Epidermal melanocyte (primary cell): Measurements from ENCODE around the gene EEF1G.

Experiments used
- DNase-seq: peaks from one replicate; pipeline ENCODE4 v3.0.0; 2011; ENCODE audit warnings: low spot score; ENCODE audit not compliant: insufficient read length

The EEF1G gene

GRCh38 chr11:62540804-62541701 is 32.6 kb downstream of the EEF1G start:
- DNase-seq: no peak

- DNase-seq: no peak
Observed at GRCh38 chr11:62539238-62539925, 34.3 kb downstream of the EEF1G start.

DNA sequence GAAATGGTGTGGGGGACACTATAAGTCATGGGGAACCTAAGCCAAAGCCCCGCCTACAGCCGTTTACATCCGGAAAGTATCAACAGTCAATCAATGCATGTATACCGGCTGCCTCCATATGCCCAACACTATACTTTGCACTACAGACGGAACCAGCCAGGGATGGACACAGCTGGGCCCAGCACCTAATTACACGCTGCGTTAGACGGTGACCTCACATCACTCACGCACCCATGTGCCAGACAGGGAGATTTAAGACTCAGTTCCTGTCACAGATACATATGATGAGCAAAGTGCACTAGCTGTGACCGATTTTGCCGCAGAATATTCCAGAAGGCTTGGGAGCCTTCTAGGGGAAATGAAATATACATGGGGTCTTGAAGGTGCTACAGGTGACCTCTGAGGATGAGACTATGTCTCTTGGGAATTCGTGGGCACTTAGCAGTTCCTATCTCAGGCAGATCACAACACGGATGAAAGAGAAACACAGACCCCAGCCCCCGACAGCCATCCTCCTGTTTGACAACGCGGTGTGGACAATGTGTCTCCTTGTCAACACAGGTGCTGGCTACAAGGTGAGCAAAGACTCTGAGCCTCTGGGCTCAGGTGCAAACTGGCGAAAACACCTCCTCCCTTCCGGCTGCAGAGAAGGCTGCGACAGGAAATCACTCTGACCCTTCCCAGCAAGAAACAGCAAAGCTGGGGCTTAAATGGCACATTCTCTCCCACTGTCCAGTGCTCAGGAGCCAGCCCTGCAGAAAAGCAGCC is 35.0 kb downstream of the EEF1G start:
- DNase-seq: no peak

DNA sequence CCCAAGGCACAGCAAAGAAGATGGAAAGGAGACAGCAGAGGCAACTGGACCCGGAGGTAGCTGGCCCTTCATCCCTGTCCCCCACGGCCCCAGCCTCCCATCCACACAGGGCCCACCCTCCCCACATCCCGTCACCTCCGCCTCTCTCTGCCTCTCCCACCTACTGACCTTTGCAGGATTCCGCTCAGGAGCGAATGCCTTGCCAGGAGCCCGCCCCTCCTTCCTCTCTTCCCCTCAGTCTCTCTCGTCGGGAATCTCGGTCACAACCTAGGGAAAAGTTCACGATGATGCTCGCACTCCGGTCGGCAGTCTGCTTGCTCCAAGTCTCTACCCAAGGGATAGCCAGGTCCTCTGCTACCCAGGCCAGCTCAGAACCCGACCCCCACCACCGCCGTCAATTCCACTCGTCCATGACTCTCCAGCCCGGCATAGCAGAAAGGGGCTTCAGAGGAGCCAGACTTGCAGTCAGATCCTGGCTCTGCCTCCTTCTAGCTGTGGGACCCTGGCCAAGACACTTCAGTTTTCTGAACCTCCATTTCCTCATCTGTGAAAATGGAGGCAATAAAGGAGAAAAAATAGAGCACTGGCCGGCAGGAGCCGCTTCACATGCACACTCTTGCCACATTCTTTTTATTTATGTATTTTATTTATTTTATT is 37.3 kb downstream of the EEF1G start:
- DNase-seq: no peak

- DNase-seq: no peak
Observed at GRCh38 chr11:62535802-62536201, 37.9 kb downstream of the EEF1G start.

GRCh38 chr11:62534779-62535545 is 38.7 kb downstream of the EEF1G start:
- no peak for DNase-seq

DNA sequence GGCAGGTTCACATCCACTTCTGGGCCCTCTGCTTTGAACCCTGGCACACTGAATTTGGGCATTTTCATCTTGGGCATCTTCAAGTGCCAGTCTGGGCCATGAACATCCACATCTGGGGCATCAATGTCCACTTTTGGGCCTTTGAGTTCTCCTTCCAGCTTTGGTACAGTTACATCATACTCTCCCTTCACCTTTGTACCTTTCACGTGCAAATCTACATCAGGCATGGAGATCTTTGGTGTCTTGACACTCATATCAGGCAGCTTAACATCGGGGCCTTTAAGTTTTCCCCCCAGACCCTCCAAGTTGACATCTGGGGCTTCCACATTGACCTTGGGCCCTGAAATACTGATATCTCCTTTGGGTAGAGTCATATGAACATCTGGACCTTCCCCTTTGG is 41.6 kb downstream of the EEF1G start:
- DNase-seq: no peak

DNA sequence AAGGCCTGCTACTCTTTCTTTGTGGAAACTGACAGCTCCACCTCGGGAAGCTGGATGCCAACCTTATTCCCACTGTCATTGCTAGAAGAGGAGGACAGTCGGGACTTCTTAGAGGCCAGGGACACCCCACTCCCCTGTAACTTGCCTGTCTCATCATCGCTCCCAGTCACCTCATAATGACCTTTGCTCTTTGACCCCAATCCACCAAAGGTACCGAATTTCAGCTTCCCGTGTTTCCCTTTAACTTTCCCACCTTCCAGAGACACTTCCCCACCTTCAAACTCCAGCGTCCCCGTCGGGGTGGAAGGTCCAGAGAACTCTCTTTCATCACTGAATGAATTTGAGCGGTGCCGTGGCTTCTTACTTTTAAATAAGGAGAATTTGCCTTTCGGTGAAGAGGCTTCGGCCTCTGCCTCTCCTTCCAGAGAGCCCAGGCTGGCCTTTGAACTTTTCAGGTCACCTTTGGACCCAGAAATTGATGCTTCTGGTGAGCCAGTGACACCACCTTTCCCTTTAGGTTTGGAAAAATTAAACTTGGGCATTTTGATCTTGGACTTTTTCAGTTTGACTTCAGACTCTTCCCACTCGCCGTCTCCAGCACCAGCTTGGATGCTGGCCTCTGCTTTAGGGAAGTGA is 56.8 kb downstream of the EEF1G start:
- no peak for DNase-seq

DNA sequence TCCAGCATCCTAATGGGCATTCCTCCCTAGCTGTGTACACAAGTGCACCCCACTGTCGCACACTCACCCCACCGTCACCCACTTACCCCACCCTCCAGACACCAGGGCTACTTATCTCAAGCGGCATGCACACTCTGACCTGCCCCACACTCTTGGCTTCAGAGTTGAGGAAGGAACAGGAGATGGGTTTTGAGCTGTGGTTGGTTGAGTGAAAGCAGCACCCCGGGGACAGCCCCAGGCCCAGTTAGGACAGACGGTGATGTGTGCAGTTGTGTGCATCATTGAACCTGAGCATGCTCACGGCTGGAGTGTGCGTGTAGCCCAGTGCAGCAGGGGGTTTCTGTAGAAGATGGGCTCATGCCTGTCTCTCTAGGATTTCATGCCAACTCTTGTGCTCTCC is 59.5 kb downstream of the EEF1G start:
- DNase-seq: no peak

DNA sequence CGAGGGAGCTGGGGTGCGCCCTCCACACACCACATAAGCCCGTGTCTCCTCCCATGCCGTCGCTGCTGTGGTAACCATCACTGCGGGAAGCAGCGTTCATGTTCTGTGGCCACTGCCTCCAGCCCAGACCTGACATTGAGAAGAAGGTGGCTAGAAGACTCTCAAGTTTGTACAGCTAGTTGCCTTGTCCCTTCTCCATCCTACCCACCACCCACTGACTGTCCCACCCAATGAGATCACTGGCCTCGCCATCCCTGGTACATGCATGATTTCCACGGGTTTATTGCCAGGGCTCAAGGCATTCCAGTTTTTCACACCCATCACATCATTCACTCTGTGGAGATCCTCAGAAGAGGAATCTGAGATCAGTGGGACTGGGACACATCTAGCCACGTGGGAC is 60.1 kb downstream of the EEF1G start:
- no peak for DNase-seq

DNA sequence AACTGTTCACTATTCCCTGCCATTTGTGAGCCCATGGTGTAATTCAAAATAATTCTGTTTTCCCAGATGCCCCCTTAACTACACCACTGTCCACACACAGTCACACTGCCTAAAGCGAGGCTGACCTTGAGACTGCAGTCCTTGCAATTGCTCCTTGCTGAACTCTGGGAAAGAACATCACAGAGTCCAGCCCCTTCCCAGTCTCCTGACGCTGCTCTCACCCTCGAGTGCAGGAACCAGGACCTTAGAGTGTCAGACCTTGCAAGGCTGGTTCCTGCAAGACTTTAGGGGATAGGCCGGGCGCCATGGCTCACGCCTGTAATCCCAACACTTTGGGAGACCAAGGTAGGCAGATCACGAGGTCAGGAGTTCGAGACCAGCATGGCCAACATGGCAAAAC is 60.7 kb downstream of the EEF1G start:
- DNase-seq: no peak
